ENCODE measurements around the gene RAD54L2.
"Not testable (repeated sequence)": the region's sequence is repeated elsewhere in the genome, so short reads cannot be mapped to it uniquely, and the experiment has no call there.

Gene RAD54L2

GRCh38 chr3:51538459-51539290 is at the start of gene RAD54L2:
Gene RAD54L2, plus strand, starts transcription at chr3:51538719. Its CDS starts 51,702 bp downstream, at chr3:51590421.
- peak; percentile 58 to 71 (median 61) for DNase-seq (ENCODE audit: low read depth in 3 of 3)

- peak; percentile 82 to 89 (median 88) for DNase-seq (ENCODE audit: low read depth in 3 of 3)
Observed at GRCh38 chr3:51498876-51499738, 39.4 kb upstream of the RAD54L2 start.

- DNase-seq (ENCODE audit: low read depth in 3 of 3) = no peak
Observed at GRCh38 chr3:51500632-51501131, 37.8 kb upstream of the RAD54L2 start.

GRCh38 chr3:51501833-51502561 is 36.5 kb upstream of the RAD54L2 start:
- DNase-seq (ENCODE audit: low read depth in 3 of 3) = peak; percentile 60 to 74 (median 67)

GRCh38 chr3:51502562-51502910 is 36.0 kb upstream of the RAD54L2 start:
- no peak for DNase-seq (ENCODE audit: low read depth in 3 of 3)

- no peak for DNase-seq (ENCODE audit: low read depth in 3 of 3)
Observed at GRCh38 chr3:51503007-51503406, 35.5 kb upstream of the RAD54L2 start.

GRCh38 chr3:51508255-51508654 is 30.3 kb upstream of the RAD54L2 start:
- no peak for DNase-seq (ENCODE audit: low read depth in 3 of 3)

- no peak for DNase-seq (ENCODE audit: low read depth in 3 of 3)
Observed at GRCh38 chr3:51510996-51511395, 27.5 kb upstream of the RAD54L2 start.

- no peak for DNase-seq (ENCODE audit: low read depth in 3 of 3)
Observed at GRCh38 chr3:51514210-51514609, 24.3 kb upstream of the RAD54L2 start.

GRCh38 chr3:51519848-51520247 is 18.7 kb upstream of the RAD54L2 start:
- no peak for DNase-seq (ENCODE audit: low read depth in 3 of 3)

- not testable (repeated sequence) for DNase-seq (ENCODE audit: low read depth in 3 of 3)
Observed at GRCh38 chr3:51520906-51521730, 17.4 kb upstream of the RAD54L2 start.

GRCh38 chr3:51522273-51522962 is 16.1 kb upstream of the RAD54L2 start:
- no peak for DNase-seq (ENCODE audit: low read depth in 3 of 3)

GRCh38 chr3:51524874-51525273 is 13.6 kb upstream of the RAD54L2 start:
- not testable (repeated sequence) for DNase-seq (ENCODE audit: low read depth in 3 of 3)

- no peak for DNase-seq (ENCODE audit: low read depth in 3 of 3)
Observed at GRCh38 chr3:51530485-51530884, 8.0 kb upstream of the RAD54L2 start.

GRCh38 chr3:51535146-51536019 is 3.1 kb upstream of the RAD54L2 start:
- DNase-seq (ENCODE audit: low read depth in 3 of 3) = no peak

- DNase-seq (ENCODE audit: low read depth in 3 of 3) = not testable (repeated sequence)
Observed at GRCh38 chr3:51537631-51538030, 888 bp upstream of the RAD54L2 start.

- DNase-seq (ENCODE audit: low read depth in 3 of 3) = peak in 1 of 3 donors; percentile 8
Observed at GRCh38 chr3:51538115-51538458, 432 bp upstream of the RAD54L2 start.

- DNase-seq (ENCODE audit: low read depth in 3 of 3) = peak; percentile 34 to 44 (median 43)
Observed at GRCh38 chr3:51539291-51539941, 897 bp downstream of the RAD54L2 start.

GRCh38 chr3:51542596-51542995 is 4.1 kb downstream of the RAD54L2 start:
- DNase-seq (ENCODE audit: low read depth in 3 of 3) = not testable (repeated sequence)

Data from stimulated activated CD4-positive, alpha-beta T cell treated with anti-CD3 and anti-CD28 coated beads, TNF-alpha, amount 100 ng/mL, for 48 hours (primary cell).